HUES48 (cell line): ENCODE data around the gene CNPPD1.

Experiments
- H3K27ac ChIP-seq: one replicate; pipeline ENCODE4 v1.7.0; 2013; ENCODE audit warnings: low read depth, low read length, inconsistent platforms
- H3K27me3 ChIP-seq: 2 replicates; pipeline ENCODE4 v1.6.1; 2013; ENCODE audit warnings: mild to moderate bottlenecking, low read length; ENCODE audit not compliant: control insufficient read depth, insufficient read depth
- H3K36me3 ChIP-seq: 2 replicates; pipeline ENCODE4 v1.6.1; 2013; ENCODE audit warnings: low read length; ENCODE audit not compliant: control insufficient read depth, insufficient read depth
- H3K4me1 ChIP-seq: 2 replicates; pipeline ENCODE4 v1.6.1; 2013; ENCODE audit warnings: mild to moderate bottlenecking, low read length; ENCODE audit not compliant: control insufficient read depth, insufficient read depth
- H3K4me3 ChIP-seq: 2 replicates; pipeline ENCODE4 v1.5.1; 2013; ENCODE audit warnings: mild to moderate bottlenecking, low read depth, low read length
- H3K9ac ChIP-seq: 2 replicates; pipeline ENCODE4 v1.6.1; 2013; ENCODE audit warnings: mild to moderate bottlenecking, low read depth, low read length, moderate library complexity
- H3K9me3 ChIP-seq: 2 replicates; pipeline ENCODE4 v1.6.1; 2013; ENCODE audit warnings: low read length; ENCODE audit not compliant: control insufficient read depth, insufficient read depth

CNPPD1 gene

GRCh38 chr2:219175928-219176817, 552 bp downstream of the CNPPD1 start:
- Histone ChIP-seq H3K4me1 (peaks cover 11% of the 10 kb centered on the region), H3K9ac (peak overlapping the region; percentile 12; the same call in 1 of the 2 replicates), H3K27ac (peak overlapping the region; percentile 92), H3K27me3 (no peaks in the 10 kb centered on the region), H3K9me3 (no peaks in the 10 kb centered on the region), H3K36me3 (peaks cover 37% of the 10 kb centered on the region), H3K4me3 (peak overlapping the region; percentile 100)

GRCh38 chr2:219175486-219175885, 1.2 kb downstream of the CNPPD1 start:
- peaks cover 11% of the 10 kb centered on the region for H3K4me1 ChIP-seq
- H3K27ac ChIP-seq: no peak overlapping the region
- H3K36me3 ChIP-seq: peaks cover 30% of the 10 kb centered on the region

GRCh38 chr2:219174801-219175200, 1.9 kb downstream of the CNPPD1 start:
- Histone ChIP-seq H3K27me3 (no peaks in the 10 kb centered on the region), H3K36me3 (peaks cover 24% of the 10 kb centered on the region), H3K4me1 (peaks cover 11% of the 10 kb centered on the region), H3K9me3 (no peaks in the 10 kb centered on the region), H3K4me3 (no peak overlapping the region), H3K9ac (no peak overlapping the region), H3K27ac (no peak overlapping the region)

More at GRCh38 chr2:219175486-219175885, 1.2 kb downstream of the CNPPD1 start:
- Histone ChIP-seq H3K4me3 (peak overlapping the region; percentile 100; the same call in 1 of the 2 replicates), H3K27me3 (no peaks in the 10 kb centered on the region), H3K9ac (no peak overlapping the region), H3K9me3 (no peaks in the 10 kb centered on the region)

GRCh38 chr2:219174146-219174545, 2.6 kb downstream of the CNPPD1 start:
- Histone ChIP-seq H3K36me3 (peaks cover 22% of the 10 kb centered on the region), H3K9me3 (no peaks in the 10 kb centered on the region), H3K4me1 (peaks cover 11% of the 10 kb centered on the region), H3K27me3 (no peaks in the 10 kb centered on the region), H3K4me3 (no peak overlapping the region), H3K9ac (no peak overlapping the region), H3K27ac (no peak overlapping the region)

- H3K27ac ChIP-seq: no peak overlapping the region
- no peaks in the 10 kb centered on the region for H3K27me3 ChIP-seq
- H3K9me3 ChIP-seq: no peaks in the 10 kb centered on the region
- H3K4me3 ChIP-seq: no peak overlapping the region
- no peak overlapping the region for H3K9ac ChIP-seq
- H3K36me3 ChIP-seq: peaks cover 22% of the 10 kb centered on the region
- H3K4me1 ChIP-seq: peaks cover 6% of the 10 kb centered on the region
Observed at GRCh38 chr2:219173176-219173575, 3.5 kb downstream of the CNPPD1 start.

- peaks cover 22% of the 10 kb centered on the region for H3K36me3 ChIP-seq
- H3K9ac ChIP-seq: no peak overlapping the region
- no peak overlapping the region for H3K27ac ChIP-seq
- H3K27me3 ChIP-seq: no peaks in the 10 kb centered on the region
- no peaks in the 10 kb centered on the region for H3K9me3 ChIP-seq
- no peak overlapping the region for H3K4me3 ChIP-seq
- peaks cover 6% of the 10 kb centered on the region for H3K4me1 ChIP-seq
Observed at GRCh38 chr2:219172231-219173154, 4.2 kb downstream of the CNPPD1 start.

GRCh38 chr2:219171231-219171651, 5.5 kb downstream of the CNPPD1 start:
- no peak overlapping the region for H3K9ac ChIP-seq
- H3K4me3 ChIP-seq: no peak overlapping the region
- no peaks in the 10 kb centered on the region for H3K9me3 ChIP-seq
- peaks cover 6% of the 10 kb centered on the region for H3K4me1 ChIP-seq
- no peak overlapping the region for H3K27ac ChIP-seq
- H3K36me3 ChIP-seq: peaks cover 22% of the 10 kb centered on the region
- H3K27me3 ChIP-seq: no peaks in the 10 kb centered on the region

- Histone ChIP-seq H3K27ac (no peak within 1 kb of the TSS), H3K4me3 (no peak within 1 kb of the TSS), H3K9ac (no peak within 1 kb of the TSS)
Observed at GRCh38 chr2:219169930-219170654, 6.6 kb downstream of the CNPPD1 start, which contains the start of gene SLC23A3. Gene SLC23A3, minus strand, starts transcription at chr2:219170029. Its CDS starts 45 bp downstream, at chr2:219169984.

GRCh38 chr2:219168932-219169331, 7.8 kb downstream of the CNPPD1 start:
- H3K36me3 ChIP-seq: peaks cover 11% of the 10 kb centered on the region; the same call in 1 of the 2 replicates
- no peaks in the 10 kb centered on the region for H3K27me3 ChIP-seq
- no peaks in the 10 kb centered on the region; the same call in 1 of the 2 replicates for H3K4me1 ChIP-seq
- H3K4me3 ChIP-seq: no peak overlapping the region
- H3K9me3 ChIP-seq: no peaks in the 10 kb centered on the region
- no peak overlapping the region for H3K27ac ChIP-seq
- no peak overlapping the region for H3K9ac ChIP-seq

More at GRCh38 chr2:219169930-219170654, 6.6 kb downstream of the CNPPD1 start, which contains the start of gene SLC23A3:
- no peaks in the 10 kb centered on the region for H3K9me3 ChIP-seq
- H3K4me1 ChIP-seq: no peaks in the 10 kb centered on the region; the same call in 1 of the 2 replicates
- H3K27me3 ChIP-seq: no peaks in the 10 kb centered on the region
- H3K36me3 ChIP-seq: peaks cover 22% of the 10 kb centered on the region

GRCh38 chr2:219168526-219168925, 8.2 kb downstream of the CNPPD1 start:
- H3K27me3 ChIP-seq: no peaks in the 10 kb centered on the region
- H3K4me1 ChIP-seq: no peaks in the 10 kb centered on the region; the same call in 1 of the 2 replicates
- H3K27ac ChIP-seq: no peak overlapping the region
- H3K9ac ChIP-seq: no peak overlapping the region
- H3K9me3 ChIP-seq: no peaks in the 10 kb centered on the region
- H3K4me3 ChIP-seq: no peak overlapping the region
- H3K36me3 ChIP-seq: peaks cover 8% of the 10 kb centered on the region; the same call in 1 of the 2 replicates
